IMR-90 (cell line): Measurements from ENCODE around the gene TNNT1.

ENCODE experiments used
- NFE2L2 ChIP-seq: fragments of 150-350 bp; IDR thresholded peaks from 2 replicates; pipeline ENCODE4 v1.6.1; 2016; ENCODE audit warnings: low read depth, mild to moderate bottlenecking, low read length
- POLR2A ChIP-seq: IDR thresholded peaks from 2 replicates; pipeline ENCODE4 v1.6.1; 2012; ENCODE audit warnings: mild to moderate bottlenecking, low read depth, low read length
- TF ChIP-seq, protein P1 (sequence below): conservative IDR thresholded peaks from 2 replicates; pipeline ENCODE4 v1.5.1; 2012; ENCODE audit warnings: mild to moderate bottlenecking, low read depth, low read length, improper control_type of control experiment

DNA sequence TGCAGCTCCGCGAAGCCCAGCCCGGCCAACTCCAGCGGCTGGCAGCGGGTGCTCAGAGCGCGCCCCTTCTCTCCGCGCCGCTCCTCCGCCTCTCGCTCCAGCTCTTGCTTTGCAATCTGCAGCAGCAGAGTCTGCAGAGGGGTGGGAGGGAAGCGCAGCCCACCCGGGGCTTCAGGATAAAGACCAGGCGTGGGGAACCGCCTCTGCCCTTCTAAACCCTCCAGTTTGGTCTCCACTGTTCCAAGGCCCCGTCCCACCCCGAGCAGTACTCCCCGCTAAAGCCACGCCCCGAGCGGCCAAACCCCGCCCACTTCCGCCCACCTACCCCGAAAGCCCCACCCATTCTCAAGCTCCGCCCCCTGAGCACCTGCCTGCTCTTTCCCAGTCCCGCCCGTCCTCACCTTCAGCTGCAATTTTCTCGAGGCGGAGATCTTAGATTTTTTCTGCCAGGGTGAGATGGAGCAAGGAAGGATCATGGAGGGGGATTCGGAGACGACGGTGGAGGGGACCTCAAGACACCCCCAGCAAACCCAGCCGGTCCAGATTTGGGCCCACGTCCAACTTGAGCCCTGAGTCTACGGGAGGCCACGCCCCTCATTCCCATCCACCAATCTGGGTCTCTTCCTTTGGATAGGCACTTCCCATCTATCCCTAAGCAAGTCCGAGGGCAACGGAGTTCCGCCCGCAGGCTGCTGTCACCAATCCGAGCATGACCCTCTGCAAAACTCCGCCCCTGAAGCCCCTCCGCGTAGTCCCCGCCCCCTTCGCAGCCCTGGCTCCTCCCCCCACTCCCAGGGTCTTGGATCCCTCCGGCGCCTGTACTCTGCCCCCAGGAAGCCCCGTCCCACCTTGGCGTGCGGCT lies 7.4 kb upstream of the TNNT1 start:
- no peak for TF ChIP-seq POLR2A
- TF ChIP-seq, protein P1, sequence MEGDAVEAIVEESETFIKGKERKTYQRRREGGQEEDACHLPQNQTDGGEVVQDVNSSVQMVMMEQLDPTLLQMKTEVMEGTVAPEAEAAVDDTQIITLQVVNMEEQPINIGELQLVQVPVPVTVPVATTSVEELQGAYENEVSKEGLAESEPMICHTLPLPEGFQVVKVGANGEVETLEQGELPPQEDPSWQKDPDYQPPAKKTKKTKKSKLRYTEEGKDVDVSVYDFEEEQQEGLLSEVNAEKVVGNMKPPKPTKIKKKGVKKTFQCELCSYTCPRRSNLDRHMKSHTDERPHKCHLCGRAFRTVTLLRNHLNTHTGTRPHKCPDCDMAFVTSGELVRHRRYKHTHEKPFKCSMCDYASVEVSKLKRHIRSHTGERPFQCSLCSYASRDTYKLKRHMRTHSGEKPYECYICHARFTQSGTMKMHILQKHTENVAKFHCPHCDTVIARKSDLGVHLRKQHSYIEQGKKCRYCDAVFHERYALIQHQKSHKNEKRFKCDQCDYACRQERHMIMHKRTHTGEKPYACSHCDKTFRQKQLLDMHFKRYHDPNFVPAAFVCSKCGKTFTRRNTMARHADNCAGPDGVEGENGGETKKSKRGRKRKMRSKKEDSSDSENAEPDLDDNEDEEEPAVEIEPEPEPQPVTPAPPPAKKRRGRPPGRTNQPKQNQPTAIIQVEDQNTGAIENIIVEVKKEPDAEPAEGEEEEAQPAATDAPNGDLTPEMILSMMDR: no peak
- no peak for TF ChIP-seq NFE2L2
